ENCODE measurements around the gene NOL3. TPM values are rescaled to one million over a fixed set of nuclear protein-coding genes. Genes with fewer than 3 reads are reported as not detected.

NOL3 gene
- total and polyA plus RNA-seq, 2 of the 4 experiments (the other 2 are of a cell fraction), result 6.1 to 17.2 TPM

- TF ChIP-seq NFE2L2 (IDR thresholded peaks at IDR 0.05; ENCODE audit: low read depth, low read length), result no peak
Observed at GRCh38 chr16:67170949-67171649, 761 bp downstream of the NOL3 start (continued).

- peak overlapping the region; percentile 36 to 72; a peak in 2 of 4 replicates for H4K8ac ChIP-seq (ENCODE audit: low read depth in 2 of 2, low read length in 2 of 2)
- H2BK120ac ChIP-seq (ENCODE audit: low read depth, low read length), result no peak overlapping the region
- POLR2A ChIA-PET (ENCODE audit: unreplicated experiment), result no interaction called here
- no peak for TF ChIP-seq RCOR1 (IDR thresholded peaks at IDR 0.05; ENCODE audit: insufficient replicate concordance, low read length)
- no peak for TF ChIP-seq RAD21 (IDR thresholded peaks at IDR 0.05; ENCODE audit: low read length)
- TF ChIP-seq SMC3 (IDR thresholded peaks at IDR 0.05; ENCODE audit: low read depth, low read length), result no peak
- no peak for TF ChIP-seq USF2 (IDR thresholded peaks at IDR 0.05; ENCODE audit: low read depth, low read length)
- TF ChIP-seq POLR2A (IDR thresholded peaks at IDR 0.05; ENCODE audit: low read depth, low read length), result no peak
- TF ChIP-seq CTCF (conservative IDR thresholded peaks at IDR 0.05; ENCODE audit: low read depth, low read length), result no peak
- TF ChIP-seq RFX5 (IDR thresholded peaks at IDR 0.05; ENCODE audit: low read depth, low read length), result no peak
- TF ChIP-seq MAZ (IDR thresholded peaks at IDR 0.05; ENCODE audit: borderline replicate concordance, low read depth, low read length), result no peak
- no peak for TF ChIP-seq MAFK (IDR thresholded peaks at IDR 0.05; ENCODE audit: low read depth, low read length)
- no peak for TF ChIP-seq MXI1 (IDR thresholded peaks at IDR 0.05; ENCODE audit: borderline replicate concordance, low read depth, low read length)
- TF ChIP-seq BHLHE40 (IDR thresholded peaks at IDR 0.05; ENCODE audit: low read depth, low read length), result no peak
- no peak for TF ChIP-seq CEBPB (IDR thresholded peaks at IDR 0.05; ENCODE audit: low read depth, low read length)
- H3K27ac ChIP-seq (ENCODE audit: insufficient read depth, low read length), result no peak overlapping the region
- DNase-seq (no peak), ATAC-seq (ENCODE audit: low read depth) (no peak)
- peak overlapping the region; percentile 53 for H3K23ac ChIP-seq (ENCODE audit: low read depth, low read length)
- dilution Hi-C loops (cut with HindIII; ENCODE audit: low sequenced_read_pairs, unreplicated experiment) (no loop called here), intact Hi-C loops (cut with micrococcal nuclease) (no loop called here), in situ Hi-C loops (cut with MboI; ENCODE audit: low sequenced_read_pairs) (no loop called here)
- H3K27me3 ChIP-seq (ENCODE audit: control insufficient read depth, insufficient read depth, low read length), result no peaks in the 10 kb centered on the region
- H2BK15ac ChIP-seq (ENCODE audit: low read depth, low read length), result no peak overlapping the region
- H2AFZ ChIP-seq (replicated peaks; ENCODE audit: low read length, poor library complexity), result peak overlapping the region; percentile 93
- H3K4me1 ChIP-seq (ENCODE audit: control insufficient read depth, insufficient read depth, low read length), result peaks cover 35% of the 10 kb centered on the region
- peak overlapping the region; percentile 43 for H2AK5ac ChIP-seq (ENCODE audit: low read depth, low read length)
- no peak overlapping the region for H2BK20ac ChIP-seq (ENCODE audit: low read depth, low read length)
- H3K36me3 ChIP-seq (ENCODE audit: control insufficient read depth, insufficient read depth, low read length), result peaks cover 11% of the 10 kb centered on the region; the same call in 1 of the 2 replicates
- H3K56ac ChIP-seq (ENCODE audit: extremely low read depth, insufficient read depth, low read length), result no peak overlapping the region
- peak overlapping the region; percentile 95 for H2AK9ac ChIP-seq (replicated peaks; ENCODE audit: low read depth, low read length, poor library complexity)
- peaks cover 20% of the 10 kb centered on the region for H3K9me1 ChIP-seq (ENCODE audit: insufficient read depth, low read length)
- H3K79me1 ChIP-seq (ENCODE audit: low read depth in 1 of 2, low read length in 2 of 2), result peaks cover 17 to 46% of the 10 kb centered on the region in 2 experiments; a peak in 3 of 4 replicates
- peak overlapping the region; percentile 0; the same call in 1 of the 2 replicates for H3K18ac ChIP-seq (ENCODE audit: low read depth, low read length)
- H4K5ac ChIP-seq (ENCODE audit: low read depth, low read length), result peak overlapping the region; percentile 9
- WGBS, 2 experiments (ENCODE audit: extremely low coverage in 2 of 2, insufficient read length in 1 of 2), result no CpG with 5 or more reads among the region's 1 CpG
- peak overlapping the region; percentile 24; the same call in 1 of the 2 replicates for H4K91ac ChIP-seq (ENCODE audit: insufficient read depth, low read depth, low read length)
- peak overlapping the region; percentile 33 for H3K4ac ChIP-seq (ENCODE audit: low read depth, low read length)
- H3K14ac ChIP-seq (replicated peaks; ENCODE audit: low read depth, low read length), result peak overlapping the region; percentile 54; the same call in 1 of the 2 replicates
- H4K20me1 ChIP-seq (ENCODE audit: insufficient read depth, low read length), result peaks cover 13% of the 10 kb centered on the region; the same call in 1 of the 2 replicates
- no peaks in the 10 kb centered on the region for H3K9me3 ChIP-seq (ENCODE audit: control insufficient read depth, insufficient read depth, low read length)
- H2BK5ac ChIP-seq (ENCODE audit: low read depth, low read length, poor library complexity, severe bottlenecking), result peak overlapping the region; percentile 6
- H3K4me2 ChIP-seq (ENCODE audit: low read depth, low read length), result peak overlapping the region; percentile 76
- BruUV-seq (replicated peaks), result no TSS peak
- peak overlapping the region; percentile 7 for H3K9ac ChIP-seq (ENCODE audit: low read depth, low read length)
- CTCF ChIA-PET, result interaction anchor here (1.1 kb wide), 1 partner anchor 18 kb away, joined by 4 read pairs; no protein-coding TSS in a partner anchor
- H3K4me3 ChIP-seq (ENCODE audit: insufficient read depth, low read depth, low read length), result peak overlapping the region; percentile 36; the same call in 1 of the 2 replicates
Observed at GRCh38 chr16:67173323-67173722, 3.0 kb downstream of the NOL3 start.
